Heart right ventricle (tissue), 16 donors: Measurements from ENCODE around the gene PKHD1. TPM values are rescaled to one million over a fixed set of nuclear protein-coding genes. Genes with fewer than 3 reads are reported as not detected.

Source experiments
- ATAC-seq, 8 donors: fragments of 200-7000 bp; cut with Tn5 transposase; one replicate each; pipeline ENCODE4 v1.9.1; 2020; ENCODE audit warnings: mild to moderate bottlenecking in 8 of 8, moderate library complexity in 8 of 8, moderate number of reproducible peaks in 1 of 8
- DNase-seq, 2 donors: peaks; one replicate each; pipeline ENCODE4 v3.0.0-alpha.2; 2020
- H3K27ac ChIP-seq, 10 donors: fragments of 200-600 bp; sonication (generic) in 2 of 10; one replicate each; pipeline versions ENCODE4 v1.5.0 to v1.8.0; 2020 to 2022; ENCODE audit warnings: mild to moderate bottlenecking in 3 of 10
- H3K27me3 ChIP-seq, 7 donors: fragments of 200-600 bp; one replicate each; pipeline ENCODE4 v1.8.0; 2021 to 2022; ENCODE audit warnings: mild to moderate bottlenecking in 2 of 7
- H3K36me3 ChIP-seq, 9 donors: fragments of 200-600 bp; sonication (generic) in 1 of 9; one replicate each; pipeline versions ENCODE4 v1.5.0 to v1.8.0; 2020 to 2022; ENCODE audit warnings: mild to moderate bottlenecking in 2 of 9
- H3K4me1 ChIP-seq, 9 donors: fragments of 200-600 bp; sonication (generic) in 1 of 9; one replicate each; pipeline versions ENCODE4 v1.5.0 to v1.8.0; 2020 to 2022; ENCODE audit warnings: mild to moderate bottlenecking in 4 of 9
- H3K4me3 ChIP-seq, 10 donors: fragments of 200-600 bp; sonication (generic) in 2 of 10; one replicate each; pipeline versions ENCODE4 v1.5.0 to v1.8.0; 2020 to 2022; ENCODE audit warnings: mild to moderate bottlenecking in 7 of 10, moderate library complexity in 2 of 10
- H3K9me3 ChIP-seq, 11 donors: fragments of 200-600 bp in 10 of 11; sonication (generic) in 2 of 11; one replicate each; pipeline versions ENCODE4 v1.5.0 to v1.8.0; 2013 to 2022; ENCODE audit warnings: mild to moderate bottlenecking in 2 of 11, control low read depth in 1 of 11, moderate library complexity in 1 of 11
- CTCF ChIP-seq, 9 donors: fragments of 200-600 bp; sonication (generic) in 2 of 9; IDR thresholded peaks; one replicate each; pipeline versions ENCODE4 v1.5.0 to v1.8.0; 2021 to 2022; ENCODE audit warnings: antibody characterized with exemption in 9 of 9, mild to moderate bottlenecking in 5 of 9, moderate library complexity in 1 of 9
- WGBS, 2 donors: extraction: QIAGEN DNeasy Blood & Tissue Kit; methylation state at CpG; one replicate each; pipeline ENCODE4 v1.1.7; 2013; ENCODE audit warnings: inconsistent platforms in 1 of 2; 5-methylcytosine and 5-hydroxymethylcytosine counted together
- intact Hi-C, 10 donors: fragments of 100-400 bp; cut with DNase I; formaldehyde crosslinking; loops; one replicate each; pipeline versions ENCODE4 v1.11.1 to v1.14.2; 2022
- polyA plus RNA-seq, 2 donors: library from polyadenylated mRNA; stranded (reverse); fragments of 200-250 nt; gene quantifications; one replicate each; pipeline ENCODE4 v1.2.3, GENCODE V29; 2013
- total RNA-seq, 10 donors: library from RNA; stranded (reverse); fragmentation: NEBNext Ultra II Directional in 3 of 10; extraction: Animal tissue kit (Norgen Biotek cat#: 25700) in 3 of 10; gene quantifications; one replicate each; pipeline versions ENCODE4 v1.2.1 to v1.2.4, GENCODE V29; 2021 to 2023
- donor health status: Arrhythmogenic right ventricular cardiomyopathy.
- donor health status: ischemic (EF 13 %, LVEDD 7.1; RV severe dilation, severe dysfunction).
- donor health status: healthy with polysubstance abuse.
- donor health status: DM: no; HTN: yes; CAD: no.
- donor health status: DM: no; HTN: no; CAD: no.
- donor health status: ischemic (EF 25% LVEDD 6.9; RV normal size, moderate dysfunction).
- donor health status: ischemic (EF 25% LVEDD 5.7; RV mildly dilated, moderate dysfunction).
- donor health status: healthy.
- donor health status: DM: yes; HTN: yes; CAD: no.
- donor health status: Ischemic cardiomyopathy.
- donor health status: ischemic (EF 35%, LVEDD 5.7; RV mildly dilated, moderate dysfunction).
- donor health status: nonischemic (EF 11% LVEDD 7.7; RV severe dilation, severe dysfunction).
- donor health status: DM: yes; HTN: yes; CAD: no.
- donor health status: PGD.
- donor health status: ischemic (EF 29% LVEDD 5.4; RV normal size, mild dysfunction).
- donor health status: nonischemic (EF 23%, LVEDD 6.1; RV moderate dilation, normal function).

PKHD1 gene
- total and polyA plus RNA-seq, 12 donors: under 0.01 to 0.07 (median 0.02) TPM; not detected in 7

- 73 to 78% methylated on average over 6 of the region's 6 CpGs for WGBS, 2 donors
- TF ChIP-seq CTCF (IDR thresholded peaks at IDR 0.05): no peak
- Histone ChIP-seq H3K36me3 (no peaks in the 10 kb centered on the region), H3K27me3 (no peaks in the 10 kb centered on the region), H3K4me3 (no peak overlapping the region), H3K9me3 (peaks cover 0 to 3% (median 0%) of the 10 kb centered on the region in 11 donors), H3K27ac (no peak overlapping the region), H3K4me1 (no peaks in the 10 kb centered on the region)
- DNase-seq: no peak
- intact Hi-C loops: no loop called here
- no peak for ATAC-seq
Observed at GRCh38 chr6:51640021-51640420, 447.4 kb downstream of the PKHD1 start.

GRCh38 chr6:51633424-51633823 is 454.0 kb downstream of the PKHD1 start:
- Histone ChIP-seq H3K36me3 (no peaks in the 10 kb centered on the region), H3K27ac (no peak overlapping the region), H3K4me1 (no peaks in the 10 kb centered on the region), H3K27me3 (no peaks in the 10 kb centered on the region), H3K9me3 (peaks cover 0 to 8% (median 2%) of the 10 kb centered on the region in 11 donors), H3K4me3 (no peak overlapping the region)
- TF ChIP-seq CTCF (IDR thresholded peaks at IDR 0.05): no peak
- WGBS, 2 donors: 60 to 75% methylated on average over 1 of the region's 1 CpG
- no peak for ATAC-seq
- DNase-seq: no peak
- intact Hi-C loops: no loop called here

- intact Hi-C loops: no loop called here
- no peak for TF ChIP-seq CTCF (IDR thresholded peaks at IDR 0.05)
Observed at GRCh38 chr6:51630011-51630410, 457.4 kb downstream of the PKHD1 start.

GRCh38 chr6:51626391-51626790 is 461.0 kb downstream of the PKHD1 start:
- no peak overlapping the region for H3K4me3 ChIP-seq
- H3K9me3 ChIP-seq: peaks cover 0 to 11% (median 2%) of the 10 kb centered on the region in 11 donors
- TF ChIP-seq CTCF (IDR thresholded peaks at IDR 0.05): no peak
- no peaks in the 10 kb centered on the region for H3K36me3 ChIP-seq
- no peak overlapping the region for H3K27ac ChIP-seq
- ATAC-seq (no peak), DNase-seq (no peak)
- intact Hi-C loops: no loop called here
- 42 to 64% methylated on average over 1 of the region's 1 CpG for WGBS, 2 donors
- no peaks in the 10 kb centered on the region for H3K27me3 ChIP-seq
- no peaks in the 10 kb centered on the region for H3K4me1 ChIP-seq

More at GRCh38 chr6:51630011-51630410, 457.4 kb downstream of the PKHD1 start:
- H3K4me1 ChIP-seq: no peaks in the 10 kb centered on the region
- H3K27me3 ChIP-seq: no peaks in the 10 kb centered on the region
- DNase-seq (no peak), ATAC-seq (no peak)
- no peak overlapping the region for H3K4me3 ChIP-seq
- H3K27ac ChIP-seq: no peak overlapping the region
- no peaks in the 10 kb centered on the region for H3K36me3 ChIP-seq
- peaks cover 0 to 11% (median 2%) of the 10 kb centered on the region in 11 donors for H3K9me3 ChIP-seq
- WGBS, 2 donors: 72% methylated on average over 4 of the region's 4 CpGs
